Adrenal gland (tissue), 5 donors: ENCODE measurements around the gene TUBB2B.

Source experiments
- POLR2A ChIP-seq, 2 donors: fragments of 450-650 bp; IDR thresholded peaks; one replicate each; pipeline ENCODE4 v1.6.1; 2017; ENCODE audit warnings: antibody characterized with exemption in 2 of 2, mild to moderate bottlenecking in 2 of 2, moderate library complexity in 1 of 2
- TF ChIP-seq, protein P1 (sequence below), 6 experiments: fragments of 450-650 bp in 4 of 6; fragments of 200-600 bp in 2 of 6; sonication (generic) in 1 of 6; IDR thresholded peaks; 1 replicate in 5 of 6; 2 replicates in 1 of 6; pipeline versions ENCODE4 v1.5.1 to v1.8.0; 2016 to 2021; ENCODE audit warnings: antibody characterized with exemption in 6 of 6, mild to moderate bottlenecking in 2 of 6, moderate library complexity in 1 of 6
- donor health status: DM: no; HTN: no; CAD: no.

DNA sequence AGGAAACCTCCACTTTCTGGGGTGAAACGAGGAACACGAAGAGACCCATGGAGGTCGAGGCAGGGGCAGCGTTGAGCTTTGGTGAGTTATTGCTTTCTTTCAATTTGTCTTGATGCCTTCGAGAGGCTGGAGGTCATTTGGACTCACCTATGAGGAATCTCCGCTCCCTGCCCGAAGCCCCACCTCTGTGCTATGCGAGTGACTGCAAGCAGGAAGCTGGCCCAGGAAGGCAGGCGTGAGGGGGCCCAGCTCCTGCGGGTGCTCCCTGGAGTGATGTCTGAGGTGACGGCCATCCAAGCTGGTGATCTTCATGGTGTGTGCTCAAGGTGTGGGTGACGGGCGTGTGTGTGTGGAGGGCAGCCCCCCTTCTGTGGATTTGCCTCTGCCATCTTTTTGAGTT, 44.3 kb upstream of the TUBB2B start:
- TF ChIP-seq, protein P1, sequence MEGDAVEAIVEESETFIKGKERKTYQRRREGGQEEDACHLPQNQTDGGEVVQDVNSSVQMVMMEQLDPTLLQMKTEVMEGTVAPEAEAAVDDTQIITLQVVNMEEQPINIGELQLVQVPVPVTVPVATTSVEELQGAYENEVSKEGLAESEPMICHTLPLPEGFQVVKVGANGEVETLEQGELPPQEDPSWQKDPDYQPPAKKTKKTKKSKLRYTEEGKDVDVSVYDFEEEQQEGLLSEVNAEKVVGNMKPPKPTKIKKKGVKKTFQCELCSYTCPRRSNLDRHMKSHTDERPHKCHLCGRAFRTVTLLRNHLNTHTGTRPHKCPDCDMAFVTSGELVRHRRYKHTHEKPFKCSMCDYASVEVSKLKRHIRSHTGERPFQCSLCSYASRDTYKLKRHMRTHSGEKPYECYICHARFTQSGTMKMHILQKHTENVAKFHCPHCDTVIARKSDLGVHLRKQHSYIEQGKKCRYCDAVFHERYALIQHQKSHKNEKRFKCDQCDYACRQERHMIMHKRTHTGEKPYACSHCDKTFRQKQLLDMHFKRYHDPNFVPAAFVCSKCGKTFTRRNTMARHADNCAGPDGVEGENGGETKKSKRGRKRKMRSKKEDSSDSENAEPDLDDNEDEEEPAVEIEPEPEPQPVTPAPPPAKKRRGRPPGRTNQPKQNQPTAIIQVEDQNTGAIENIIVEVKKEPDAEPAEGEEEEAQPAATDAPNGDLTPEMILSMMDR (IDR thresholded peaks at IDR 0.05): no peak
- TF ChIP-seq POLR2A (IDR thresholded peaks at IDR 0.05): no peak
